GM21529 (cell line): ENCODE results near the gene NEURL1.

Source experiments
- ATAC-seq: cut with Tn5 transposase; IDR thresholded peaks from one replicate; pipeline ENCODE4 v1.9.1; 2021; ENCODE audit not compliant: unreplicated experiment

NEURL1 gene

GRCh38 chr10:103545366-103545765, 51.9 kb downstream of the NEURL1 start:
- no peak for ATAC-seq

- ATAC-seq: no peak
These were observed 52.3 kb downstream of the NEURL1 start for GRCh38 chr10:103545771-103546281.

- no peak for ATAC-seq
These were observed 52.9 kb downstream of the NEURL1 start for GRCh38 chr10:103546401-103546800.

GRCh38 chr10:103547391-103547946, 54.0 kb downstream of the NEURL1 start:
- ATAC-seq: no peak

GRCh38 chr10:103548006-103548405, 54.5 kb downstream of the NEURL1 start:
- ATAC-seq: no peak

- no peak for ATAC-seq
These were observed 55.3 kb downstream of the NEURL1 start for GRCh38 chr10:103548581-103549348.

GRCh38 chr10:103549349-103549685, 55.8 kb downstream of the NEURL1 start:
- no peak for ATAC-seq

GRCh38 chr10:103550229-103550628, 56.7 kb downstream of the NEURL1 start:
- ATAC-seq: no peak

GRCh38 chr10:103551619-103552602, 58.4 kb downstream of the NEURL1 start:
- ATAC-seq: no peak

GRCh38 chr10:103552856-103553742, 59.6 kb downstream of the NEURL1 start:
- no peak for ATAC-seq

- ATAC-seq: no peak
These were observed 60.4 kb downstream of the NEURL1 start for GRCh38 chr10:103553743-103554487.

- ATAC-seq: peak; percentile 52
These were observed 61.2 kb downstream of the NEURL1 start for GRCh38 chr10:103554488-103555324.

- no peak for ATAC-seq
These were observed 61.8 kb downstream of the NEURL1 start for GRCh38 chr10:103555325-103555649.

GRCh38 chr10:103555712-103556111, 62.2 kb downstream of the NEURL1 start:
- ATAC-seq: no peak

GRCh38 chr10:103556383-103557007, 63.0 kb downstream of the NEURL1 start:
- ATAC-seq: no peak

- ATAC-seq: no peak
These were observed 64.0 kb downstream of the NEURL1 start for GRCh38 chr10:103557455-103557854.

- ATAC-seq: no peak
These were observed 65.4 kb downstream of the NEURL1 start for GRCh38 chr10:103558911-103559310.

- ATAC-seq: no peak
These were observed 66.3 kb downstream of the NEURL1 start for GRCh38 chr10:103559776-103560175.

- no peak for ATAC-seq
These were observed 67.4 kb downstream of the NEURL1 start for GRCh38 chr10:103560886-103561285.
